Progenitor cell of endocrine pancreas (in vitro differentiated cells): ENCODE results near the gene SMC1A. TPM values are rescaled to one million over a fixed set of nuclear protein-coding genes. Genes with fewer than 3 reads are reported as not detected.

Experiments used
- DNase-seq: peaks from one replicate; pipeline ENCODE4 v3.0.0; 2021; ENCODE audit warnings: low spot score; ENCODE audit not compliant: unreplicated experiment
- H3K27ac Mint-ChIP-seq: 2 replicates; pipeline ENCODE4 v1.8.0; 2021; ENCODE audit warnings: mild to moderate bottlenecking, moderate library complexity, mixed read lengths
- H3K27me3 Mint-ChIP-seq: 2 replicates; pipeline ENCODE4 v1.8.0; 2021; ENCODE audit warnings: mixed read lengths
- H3K36me3 Mint-ChIP-seq: 2 replicates; pipeline ENCODE4 v1.8.0; 2022; ENCODE audit warnings: mixed read lengths; ENCODE audit not compliant: insufficient read depth
- H3K4me1 Mint-ChIP-seq: 2 replicates; pipeline ENCODE4 v1.8.0; 2021; ENCODE audit warnings: low read depth, mixed read lengths
- H3K4me3 Mint-ChIP-seq: 2 replicates; pipeline ENCODE4 v1.8.0; 2021; ENCODE audit warnings: low read depth, mild to moderate bottlenecking, moderate library complexity, mixed read lengths
- H3K9me3 Mint-ChIP-seq: 2 replicates; pipeline ENCODE4 v1.8.0; 2021; ENCODE audit warnings: low read depth, mixed read lengths
- CTCF ChIP-seq: fragments of 200-600 bp; sonication (generic); IDR thresholded peaks from one replicate; pipeline ENCODE4 v1.5.0; 2021; ENCODE audit warnings: antibody characterized with exemption, mild to moderate bottlenecking; ENCODE audit not compliant: unreplicated experiment
- microRNA-seq: library from miRNA; unstranded; fragments of <30 nt; microRNA quantifications from one replicate; pipeline ENCODE4 v1.1.0, GENCODE V29; 2020; ENCODE audit warnings: borderline number of aligned reads; ENCODE audit not compliant: unreplicated experiment
- total RNA-seq: library from RNA; stranded (reverse); gene quantifications from 2 replicates; pipeline ENCODE4 v1.2.1, GENCODE V29; 2021

SMC1A gene
- total RNA-seq, 1 donor from 2014 or later: 75.5 TPM

GRCh38 chrX:53337101-53337500 is 85.4 kb downstream of the SMC1A start:
- no peak for DNase-seq
- no peaks in the 10 kb centered on the region for H3K36me3 Mint-ChIP-seq
- TF ChIP-seq CTCF: no peak
- no peak overlapping the region for H3K27ac Mint-ChIP-seq
- H3K27me3 Mint-ChIP-seq: peaks cover 9% of the 10 kb centered on the region
- no peaks in the 10 kb centered on the region for H3K4me1 Mint-ChIP-seq
- H3K4me3 Mint-ChIP-seq: no peak overlapping the region
- peaks cover 7% of the 10 kb centered on the region for H3K9me3 Mint-ChIP-seq

GRCh38 chrX:53333853-53334252 is 88.6 kb downstream of the SMC1A start:
- TF ChIP-seq CTCF: no peak
- no peak overlapping the region for H3K27ac Mint-ChIP-seq
- peaks cover 11% of the 10 kb centered on the region for H3K27me3 Mint-ChIP-seq
- H3K36me3 Mint-ChIP-seq: no peaks in the 10 kb centered on the region
- no peak overlapping the region for H3K4me3 Mint-ChIP-seq
- no peaks in the 10 kb centered on the region for H3K4me1 Mint-ChIP-seq
- no peak for DNase-seq
- H3K9me3 Mint-ChIP-seq: peaks cover 7% of the 10 kb centered on the region

GRCh38 chrX:53332204-53332603 is 90.2 kb downstream of the SMC1A start:
- Mint-ChIP-seq H3K36me3 (no peaks in the 10 kb centered on the region), H3K4me3 (no peak overlapping the region), H3K9me3 (peaks cover 7% of the 10 kb centered on the region), H3K27me3 (peaks cover 17% of the 10 kb centered on the region), H3K27ac (no peak overlapping the region), H3K4me1 (no peaks in the 10 kb centered on the region)
- DNase-seq: no peak
- no peak for TF ChIP-seq CTCF

GRCh38 chrX:53330331-53330730 is 92.1 kb downstream of the SMC1A start:
- H3K27ac Mint-ChIP-seq: no peak overlapping the region
- no peak for TF ChIP-seq CTCF
- no peaks in the 10 kb centered on the region for H3K4me1 Mint-ChIP-seq
- no peak for DNase-seq
- H3K36me3 Mint-ChIP-seq: no peaks in the 10 kb centered on the region
- H3K27me3 Mint-ChIP-seq: peaks cover 26% of the 10 kb centered on the region
- H3K4me3 Mint-ChIP-seq: no peak overlapping the region
- peaks cover 7% of the 10 kb centered on the region for H3K9me3 Mint-ChIP-seq

- H3K27ac Mint-ChIP-seq: no peak overlapping the region
- H3K36me3 Mint-ChIP-seq: no peaks in the 10 kb centered on the region
- peaks cover 31% of the 10 kb centered on the region for H3K27me3 Mint-ChIP-seq
- no peaks in the 10 kb centered on the region for H3K9me3 Mint-ChIP-seq
- DNase-seq: no peak
- no peak for TF ChIP-seq CTCF
- H3K4me1 Mint-ChIP-seq: peaks cover 8% of the 10 kb centered on the region
- no peak overlapping the region for H3K4me3 Mint-ChIP-seq
Measured at GRCh38 chrX:53324803-53325202, 97.7 kb downstream of the SMC1A start.

Small RNA genes lying within 50 kb of the gene (microRNA-seq; reads per million reads assigned to microRNA genes)
- not detected for gene MIR6857

Other genes with a start within 250 kb of the SMC1A start
- gene KDM5C, start 197.4 kb downstream of the SMC1A start, total RNA-seq: 109 and 112 TPM in 2 replicates
- gene IQSEC2, start 141.1 kb downstream of the SMC1A start, total RNA-seq: 15.1 and 18.1 TPM in 2 replicates
- 3.2 and 3.4 TPM in 2 replicates for gene RIBC1, start 219 bp upstream of the SMC1A start, total RNA-seq
- 86.8 and 92.3 TPM in 2 replicates for gene HSD17B10, start 11.7 kb upstream of the SMC1A start, total RNA-seq